Duodenal mucosa (tissue), 2 donors: ENCODE data around the gene CLTA.
"Not testable (repeated sequence)": the region's sequence is repeated elsewhere in the genome, so short reads cannot be mapped to it uniquely, and the experiment has no call there.

Experiments used
- H3K27ac ChIP-seq: one replicate; pipeline ENCODE4 v1.7.0; 2013; ENCODE audit warnings: low read depth, low read length
- H3K27me3 ChIP-seq, 2 donors: one replicate each; pipeline ENCODE4 v1.7.0; 2013; ENCODE audit warnings: low read length in 2 of 2, control low read depth in 1 of 2; ENCODE audit not compliant: insufficient read depth in 2 of 2, control insufficient read depth in 1 of 2
- H3K36me3 ChIP-seq, 2 donors: one replicate each; pipeline ENCODE4 v1.7.0; 2013; ENCODE audit warnings: low read length in 2 of 2, control low read depth in 1 of 2; ENCODE audit not compliant: insufficient read depth in 2 of 2, control insufficient read depth in 1 of 2
- H3K4me1 ChIP-seq, 2 donors: one replicate each; pipeline ENCODE4 v1.7.0; 2013; ENCODE audit warnings: low read length in 2 of 2, control low read depth in 1 of 2; ENCODE audit not compliant: insufficient read depth in 2 of 2, control insufficient read depth in 1 of 2
- H3K4me3 ChIP-seq, 2 donors: one replicate each; pipeline ENCODE4 v1.7.0; 2013; ENCODE audit warnings: low read length in 2 of 2, low read depth in 1 of 2
- H3K9ac ChIP-seq, 2 donors: one replicate each; pipeline ENCODE4 v1.7.0; 2013; ENCODE audit warnings: low read length in 2 of 2, low read depth in 1 of 2
- H3K9me3 ChIP-seq, 2 donors: one replicate each; pipeline ENCODE4 v1.7.0; 2013; ENCODE audit warnings: low read length in 2 of 2, control low read depth in 1 of 2; ENCODE audit not compliant: control insufficient read depth in 1 of 2

Gene CLTA

DNA sequence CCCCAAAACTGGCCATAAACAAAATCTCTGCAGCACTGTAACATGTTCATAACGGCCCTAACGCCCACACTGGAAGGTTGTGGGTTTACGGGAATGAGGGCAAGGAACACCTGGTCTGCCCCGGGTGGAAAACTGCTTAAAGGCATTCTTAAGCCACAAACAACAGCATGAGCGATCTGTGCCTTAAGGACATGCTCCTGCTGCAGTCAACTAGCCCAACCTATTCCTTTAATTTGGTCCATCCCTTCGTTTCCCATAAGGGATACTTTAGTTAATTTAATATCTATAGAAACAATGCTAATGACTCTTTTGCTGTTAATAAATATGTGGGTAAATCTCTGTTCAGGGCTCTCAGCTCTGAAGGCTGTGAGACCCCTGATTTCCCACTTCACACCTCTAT, 10.5 kb upstream of the CLTA start:
- not testable (repeated sequence) for H3K9ac ChIP-seq, H3K9me3 ChIP-seq, H3K27ac ChIP-seq, H3K27me3 ChIP-seq, H3K36me3 ChIP-seq, H3K4me3 ChIP-seq, H3K4me1 ChIP-seq

- no peak overlapping the region for H3K4me3 ChIP-seq
- no peaks in the 10 kb centered on the region for H3K9me3 ChIP-seq
- H3K27ac ChIP-seq = no peak overlapping the region
- no peaks in the 10 kb centered on the region for H3K36me3 ChIP-seq
- H3K27me3 ChIP-seq = no peaks in the 10 kb centered on the region
- peaks cover 13 to 14% of the 10 kb centered on the region in 2 donors for H3K4me1 ChIP-seq
- no peak overlapping the region for H3K9ac ChIP-seq
These were observed 3.3 kb upstream of the CLTA start for GRCh38 chr9:36187414-36187813.

GRCh38 chr9:36188212-36188611, 2.5 kb upstream of the CLTA start:
- H3K4me3 ChIP-seq = no peak overlapping the region
- no peak overlapping the region for H3K27ac ChIP-seq
- H3K27me3 ChIP-seq = no peaks in the 10 kb centered on the region
- H3K4me1 ChIP-seq = peaks cover 21 to 22% of the 10 kb centered on the region in 2 donors
- H3K9me3 ChIP-seq = no peaks in the 10 kb centered on the region
- H3K9ac ChIP-seq = no peak overlapping the region
- no peaks in the 10 kb centered on the region for H3K36me3 ChIP-seq

GRCh38 chr9:36189976-36190375, 745 bp upstream of the CLTA start:
- Histone ChIP-seq H3K27me3 (no peaks in the 10 kb centered on the region), H3K4me1 (peaks cover 33 to 34% of the 10 kb centered on the region in 2 donors)

GRCh38 chr9:36191290-36191645, 547 bp downstream of the CLTA start:
- H3K27me3 ChIP-seq = no peaks in the 10 kb centered on the region
- peaks cover 33 to 34% of the 10 kb centered on the region in 2 donors for H3K4me1 ChIP-seq
- H3K9me3 ChIP-seq = no peaks in the 10 kb centered on the region
- no peaks in the 10 kb centered on the region for H3K36me3 ChIP-seq
- peak overlapping the region; percentile 84 to 90 for H3K9ac ChIP-seq
- H3K27ac ChIP-seq = peak overlapping the region; percentile 72
- H3K4me3 ChIP-seq = peak overlapping the region; percentile 90 to 93

More at GRCh38 chr9:36189976-36190375, 745 bp upstream of the CLTA start:
- Histone ChIP-seq H3K9me3 (no peaks in the 10 kb centered on the region), H3K4me3 (peak overlapping the region; percentile 90 to 93), H3K9ac (peak overlapping the region; percentile 84 to 90), H3K27ac (no peak overlapping the region), H3K36me3 (no peaks in the 10 kb centered on the region)

GRCh38 chr9:36191686-36192085, 965 bp downstream of the CLTA start:
- H3K9ac ChIP-seq = peak overlapping the region; percentile 84 to 90
- no peaks in the 10 kb centered on the region for H3K9me3 ChIP-seq
- no peaks in the 10 kb centered on the region for H3K27me3 ChIP-seq
- peak overlapping the region; percentile 90 to 93 for H3K4me3 ChIP-seq
- peaks cover 33 to 34% of the 10 kb centered on the region in 2 donors for H3K4me1 ChIP-seq
- no peak overlapping the region for H3K27ac ChIP-seq
- H3K36me3 ChIP-seq = no peaks in the 10 kb centered on the region

DNA sequence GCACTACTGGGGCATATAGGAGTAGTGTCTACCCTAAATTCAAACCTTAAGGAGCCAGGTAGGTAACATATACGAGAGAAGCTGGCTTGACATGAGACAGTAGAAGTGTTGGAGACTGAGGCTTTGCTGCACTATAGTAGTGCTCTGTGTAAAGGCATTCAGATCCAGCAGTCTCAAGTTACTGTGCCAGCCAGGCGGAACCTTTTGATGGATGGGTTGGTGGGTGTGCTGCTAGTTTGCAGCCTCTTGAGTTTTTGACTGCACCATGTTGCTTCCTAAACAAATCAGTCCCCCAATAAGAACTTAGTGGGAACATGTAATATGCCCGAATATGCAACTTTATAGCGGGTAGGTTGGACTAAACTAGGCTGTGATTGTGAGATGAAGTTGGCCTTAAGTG, 1.5 kb downstream of the CLTA start:
- Histone ChIP-seq H3K27me3 (no peaks in the 10 kb centered on the region), H3K4me3 (peak overlapping the region; percentile 90 to 93), H3K27ac (no peak overlapping the region), H3K4me1 (peaks cover 33 to 34% of the 10 kb centered on the region in 2 donors), H3K9ac (peak overlapping the region; percentile 84 to 90), H3K36me3 (no peaks in the 10 kb centered on the region), H3K9me3 (no peaks in the 10 kb centered on the region)

DNA sequence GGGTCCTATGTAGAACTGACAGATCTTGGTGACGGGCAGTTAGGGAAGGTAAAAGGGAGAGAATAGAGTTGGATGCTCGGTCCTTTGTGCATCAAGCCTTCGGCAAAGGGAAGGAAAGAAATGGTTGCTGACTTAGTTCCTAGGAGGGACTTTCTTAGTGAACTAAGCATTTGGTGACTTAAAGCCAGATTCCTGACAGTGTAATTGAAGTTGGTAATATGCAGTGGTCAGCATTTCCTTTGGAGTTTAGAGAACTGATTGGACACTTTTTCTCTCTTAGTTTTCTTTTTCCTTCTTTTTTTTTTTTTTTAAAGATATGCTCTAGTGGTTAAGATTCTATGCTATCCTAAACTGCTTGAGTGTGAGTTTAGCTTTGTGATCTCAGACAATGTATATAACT, 2.3 kb downstream of the CLTA start:
- Histone ChIP-seq H3K9ac (peak overlapping the region; percentile 30 to 45), H3K9me3 (no peaks in the 10 kb centered on the region), H3K4me1 (peaks cover 33 to 34% of the 10 kb centered on the region in 2 donors), H3K36me3 (no peaks in the 10 kb centered on the region), H3K27ac (no peak overlapping the region), H3K4me3 (peak overlapping the region; percentile 90 to 93), H3K27me3 (no peaks in the 10 kb centered on the region)

DNA sequence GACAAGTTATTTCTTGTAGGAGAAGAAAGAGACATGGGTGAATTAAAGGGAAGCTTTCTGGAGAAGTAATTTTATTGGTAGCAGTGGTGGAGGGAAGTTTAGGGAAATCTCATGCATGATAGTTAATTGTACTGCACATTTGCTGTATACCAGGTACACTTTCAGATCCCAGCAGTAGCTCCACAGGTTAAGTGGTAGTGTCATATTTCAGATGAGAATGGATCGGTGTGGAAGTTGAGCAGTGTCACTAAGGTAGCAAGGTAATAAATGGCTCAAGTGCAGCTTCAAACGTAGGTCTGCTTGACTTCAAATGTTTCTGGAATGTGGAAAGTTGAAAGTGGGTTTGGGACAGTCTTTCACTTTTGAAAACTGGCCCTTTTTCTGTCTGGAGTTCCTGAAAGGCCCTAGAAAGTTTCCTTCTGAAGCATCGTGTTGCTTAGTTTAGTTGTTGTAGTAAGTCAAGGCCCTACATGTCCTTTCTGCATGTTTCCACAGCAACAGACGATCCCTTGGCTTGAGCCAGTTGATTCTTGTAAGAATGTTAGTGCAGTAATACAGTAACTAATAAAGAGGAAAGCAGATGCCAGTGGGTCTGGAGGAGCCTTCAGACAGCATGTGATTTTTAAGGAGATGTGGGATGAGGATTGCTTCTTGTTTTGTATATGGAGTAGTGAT, 3.7 kb downstream of the CLTA start:
- Histone ChIP-seq H3K4me3 (no peak overlapping the region), H3K4me1 (peaks cover 33 to 34% of the 10 kb centered on the region in 2 donors), H3K27me3 (no peaks in the 10 kb centered on the region), H3K9ac (no peak overlapping the region), H3K27ac (no peak overlapping the region), H3K9me3 (no peaks in the 10 kb centered on the region), H3K36me3 (peaks cover 4 to 7% of the 10 kb centered on the region in 2 donors)

DNA sequence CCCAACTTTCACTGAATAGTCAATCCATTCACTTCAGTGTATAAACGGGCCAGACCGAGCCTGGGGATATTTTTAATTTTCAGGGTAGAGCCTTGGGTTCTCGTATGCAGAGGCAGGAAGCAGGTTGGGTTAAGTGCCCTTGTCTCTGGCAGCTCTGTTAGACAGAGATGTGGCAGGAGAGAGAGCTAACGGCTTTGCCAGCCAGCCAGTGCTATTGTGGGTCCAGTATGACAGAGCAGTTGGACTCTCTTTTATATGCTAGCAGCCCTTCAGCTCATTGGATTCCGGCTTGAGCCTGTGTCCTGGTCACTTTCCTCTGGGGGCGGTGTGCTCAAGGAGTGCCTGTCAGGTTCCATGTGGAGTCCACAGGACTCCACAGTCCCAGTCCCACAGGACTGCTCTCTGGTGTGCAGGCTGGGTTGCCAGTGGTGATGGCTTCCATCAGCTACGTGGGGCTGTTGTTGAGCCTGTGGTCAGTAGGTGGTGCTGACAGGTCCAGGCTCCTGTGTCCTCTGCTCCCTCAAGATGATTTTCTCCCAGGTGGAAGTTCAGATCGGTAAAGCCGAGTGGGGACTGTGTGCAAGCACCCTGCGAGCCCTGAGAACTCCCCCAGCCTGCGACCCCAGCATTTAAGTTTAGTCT, 14.3 kb downstream of the CLTA start:
- Histone ChIP-seq H3K36me3 (peaks cover 71 to 98% of the 10 kb centered on the region in 2 donors), H3K4me1 (peaks cover 0 to 3% of the 10 kb centered on the region in 2 donors), H3K4me3 (no peak overlapping the region), H3K27me3 (no peaks in the 10 kb centered on the region), H3K9me3 (no peaks in the 10 kb centered on the region), H3K27ac (no peak overlapping the region), H3K9ac (no peak overlapping the region)
